ENCODE data around the gene SRGAP2.
"Not testable (repeated sequence)": the region's sequence is repeated elsewhere in the genome, so short reads cannot be mapped to it uniquely, and the experiment has no call there.

The SRGAP2 gene

GRCh38 chr1:206203364-206204158, at the start of gene SRGAP2:
TSS of gene SRGAP2 (plus strand) at chr1:206203541. CDS start at chr1:206205971, 2,430 bp downstream.
- not testable (repeated sequence) for DNase-seq

DNA sequence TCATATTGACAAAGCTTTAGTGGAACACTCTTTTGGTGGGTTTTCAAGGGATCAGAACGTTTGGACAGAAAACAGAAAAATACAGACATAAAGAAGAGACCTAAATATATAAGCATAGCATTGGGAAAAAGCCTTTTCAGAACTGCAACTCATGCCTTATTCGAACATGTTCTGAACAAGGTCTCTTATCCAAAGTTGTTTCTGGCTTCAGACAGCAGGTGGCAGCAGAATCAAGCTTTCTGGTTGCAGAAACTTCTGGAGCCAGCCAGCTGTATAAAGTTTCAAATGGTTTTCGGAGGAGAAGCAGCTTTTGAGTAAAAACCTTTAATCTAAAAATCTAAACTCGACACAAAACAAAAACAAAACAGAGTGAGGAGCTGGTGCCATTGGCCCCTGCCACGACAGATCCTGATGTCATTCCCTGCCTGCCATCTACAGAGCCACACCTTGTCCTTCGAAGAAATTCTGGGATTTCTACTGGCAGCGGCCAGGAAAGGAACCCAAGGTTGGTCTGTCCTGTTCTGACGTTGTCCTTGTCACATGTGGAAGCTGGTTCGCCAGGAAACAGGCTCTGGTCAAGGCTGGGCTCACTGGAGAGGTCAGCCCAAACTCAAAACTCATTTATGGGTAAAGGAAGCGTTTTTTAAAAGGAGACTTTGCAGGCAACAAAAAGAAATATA, 35.9 kb upstream of the SRGAP2 start:
- DNase-seq, result not testable (repeated sequence)

GRCh38 chr1:206169794-206170193, 33.5 kb upstream of the SRGAP2 start:
- DNase-seq, result not testable (repeated sequence)

- DNase-seq, result not testable (repeated sequence)
Measured at GRCh38 chr1:206173110-206173719, 30.1 kb upstream of the SRGAP2 start.

- DNase-seq, result not testable (repeated sequence)
Measured at GRCh38 chr1:206174182-206174868, 29.0 kb upstream of the SRGAP2 start.

DNA sequence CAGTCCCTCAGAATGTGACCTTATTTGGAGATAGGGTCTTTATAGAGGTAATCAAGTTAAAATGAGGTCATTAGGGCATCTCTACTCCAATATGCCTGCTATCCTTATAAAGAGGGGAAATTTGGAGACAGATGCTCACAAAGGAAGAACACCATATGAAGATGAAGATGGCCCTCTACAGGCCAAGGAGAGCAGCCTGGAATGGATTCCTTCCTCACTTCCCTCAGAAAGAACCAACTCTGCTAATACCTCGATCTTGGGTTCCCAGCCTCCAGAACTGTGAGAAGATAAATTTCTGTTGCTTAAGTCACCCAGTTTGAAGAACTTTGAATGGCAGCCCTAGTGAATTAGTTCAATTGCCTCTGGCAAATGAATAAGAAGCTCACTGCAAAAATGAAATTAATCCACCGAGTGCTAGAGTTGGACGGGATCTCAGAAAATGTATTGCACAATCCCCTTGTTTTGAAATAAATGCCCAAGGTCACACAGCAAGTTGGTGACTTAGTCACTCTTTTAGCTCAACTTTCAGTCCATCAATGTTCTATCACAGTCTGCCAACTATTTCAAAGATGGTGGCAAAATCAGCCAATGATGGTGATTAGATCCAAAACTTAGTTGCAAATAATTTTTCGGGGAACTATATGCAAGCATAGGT, 27.8 kb upstream of the SRGAP2 start:
- not testable (repeated sequence) for DNase-seq

DNA sequence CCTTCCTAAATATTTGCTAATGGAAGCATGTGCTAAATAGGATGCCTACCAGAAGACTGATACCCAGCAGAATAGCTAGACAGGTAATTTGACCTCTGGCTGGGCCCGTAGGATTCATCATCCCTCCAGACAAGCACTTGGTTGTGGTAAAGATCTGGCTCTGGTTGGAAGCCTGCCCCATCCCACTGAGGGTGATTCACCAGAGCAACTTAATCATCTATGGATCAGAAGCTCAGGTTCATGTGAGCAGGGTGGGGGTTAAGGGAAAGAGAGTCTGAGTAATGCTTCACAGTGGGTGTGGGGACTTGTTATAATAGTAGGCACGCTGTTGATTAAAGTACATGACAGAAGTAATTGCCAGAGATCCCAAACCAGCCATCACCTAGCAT, 27.2 kb upstream of the SRGAP2 start:
- not testable (repeated sequence) for DNase-seq

DNA sequence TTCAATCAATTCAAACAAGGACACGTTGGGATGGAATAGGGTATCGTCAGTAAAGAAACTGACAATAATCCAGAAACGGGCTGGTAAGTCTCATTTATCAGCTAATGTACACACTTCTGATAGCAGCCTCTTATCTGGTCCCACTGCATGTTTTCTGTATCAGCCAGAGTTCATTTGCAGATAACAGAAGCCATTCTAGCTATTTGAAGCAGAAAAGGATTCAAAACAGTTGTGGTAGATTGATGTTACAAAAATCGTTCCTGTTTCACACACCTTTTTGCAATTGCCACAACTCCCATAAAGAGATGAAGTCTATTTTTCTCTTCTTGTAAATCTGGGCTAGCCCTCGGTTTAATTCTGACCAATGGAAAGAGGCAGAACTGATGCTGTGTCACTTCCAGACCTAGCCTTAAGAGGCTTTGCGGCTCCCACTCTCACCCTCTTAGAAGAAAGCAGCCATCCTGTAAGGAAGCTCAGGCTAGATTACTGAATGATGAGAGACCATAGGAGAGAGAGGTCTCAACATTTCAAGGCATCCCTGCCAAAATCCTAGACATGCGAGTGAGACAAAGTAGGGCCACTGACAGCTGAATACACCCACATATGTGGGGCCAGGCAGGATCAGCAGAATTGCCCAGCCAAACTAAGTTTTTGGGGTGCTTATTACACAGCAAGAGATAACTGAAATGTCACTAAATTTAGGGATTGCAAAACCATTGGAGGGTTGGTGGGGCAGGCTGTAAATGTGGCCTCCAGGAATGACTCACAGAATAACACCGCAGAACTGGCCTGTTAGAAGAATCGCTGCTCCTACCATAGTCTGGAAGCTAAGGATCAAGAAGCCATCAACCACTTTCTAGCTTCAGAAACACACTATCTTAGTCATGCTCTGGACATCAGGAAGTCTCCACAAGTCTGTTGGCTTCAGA, 25.0 kb upstream of the SRGAP2 start:
- DNase-seq, result not testable (repeated sequence)

- DNase-seq, result not testable (repeated sequence)
Measured at GRCh38 chr1:206179666-206180065, 23.7 kb upstream of the SRGAP2 start.

GRCh38 chr1:206182368-206183317, 20.7 kb upstream of the SRGAP2 start:
- not testable (repeated sequence) for DNase-seq

GRCh38 chr1:206183788-206184187, 19.6 kb upstream of the SRGAP2 start:
- not testable (repeated sequence) for DNase-seq

DNA sequence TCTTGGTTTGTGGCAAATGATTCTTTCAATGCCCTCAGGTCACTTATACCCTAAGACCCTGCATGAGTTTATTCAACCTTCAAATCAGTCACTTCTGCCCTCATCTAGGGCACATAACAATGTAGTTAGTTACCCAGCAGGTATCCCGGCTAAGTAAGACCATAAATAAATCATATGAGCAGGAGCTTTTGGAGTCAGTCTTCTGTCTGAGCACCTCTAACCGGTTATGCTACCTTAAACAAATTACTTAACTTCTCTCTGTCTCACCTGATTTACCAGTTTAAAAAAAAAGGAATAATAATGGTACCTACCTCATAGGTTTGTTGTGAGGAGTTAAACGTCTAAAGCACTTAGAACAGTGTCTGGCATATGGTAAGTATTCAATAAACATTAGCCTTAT, 17.6 kb upstream of the SRGAP2 start:
- DNase-seq, result not testable (repeated sequence)

DNA sequence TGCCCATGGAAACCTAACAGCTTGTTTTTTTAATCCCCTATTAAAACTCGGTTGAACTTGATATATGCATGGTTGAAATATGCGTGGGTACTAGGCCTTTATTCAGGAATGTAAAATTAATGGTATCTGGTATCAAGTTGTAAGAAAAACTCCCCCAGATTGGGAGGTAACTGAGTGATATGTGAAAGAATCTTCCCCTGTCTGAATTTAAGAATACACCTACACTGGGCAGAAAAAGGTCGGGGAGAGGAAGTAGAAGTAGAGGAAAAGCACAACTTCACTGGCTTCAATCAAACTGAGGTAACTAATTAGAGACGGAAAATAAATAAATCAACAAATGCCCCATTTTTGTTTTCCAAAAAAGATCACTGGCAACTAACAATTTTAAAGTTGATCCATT, 16.5 kb upstream of the SRGAP2 start:
- DNase-seq, result not testable (repeated sequence)

DNA sequence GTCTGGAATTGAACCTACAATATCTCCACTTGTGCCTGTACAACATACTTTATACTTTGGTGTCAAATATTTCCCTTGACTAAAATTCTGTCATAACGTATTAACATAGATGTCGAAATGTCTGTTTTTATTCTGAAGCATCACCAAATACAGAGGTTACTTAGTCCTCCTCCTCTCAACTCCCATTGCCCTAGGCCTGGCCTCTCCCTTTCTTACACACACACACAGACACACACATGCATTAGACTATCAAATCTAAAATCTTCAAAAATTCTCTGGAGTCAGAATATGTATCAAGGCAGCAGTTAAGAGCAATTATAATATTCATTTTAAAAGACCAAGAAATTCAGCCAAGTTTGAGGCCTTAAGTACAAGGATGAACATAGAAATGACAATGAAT, 8.2 kb upstream of the SRGAP2 start:
- not testable (repeated sequence) for DNase-seq

DNA sequence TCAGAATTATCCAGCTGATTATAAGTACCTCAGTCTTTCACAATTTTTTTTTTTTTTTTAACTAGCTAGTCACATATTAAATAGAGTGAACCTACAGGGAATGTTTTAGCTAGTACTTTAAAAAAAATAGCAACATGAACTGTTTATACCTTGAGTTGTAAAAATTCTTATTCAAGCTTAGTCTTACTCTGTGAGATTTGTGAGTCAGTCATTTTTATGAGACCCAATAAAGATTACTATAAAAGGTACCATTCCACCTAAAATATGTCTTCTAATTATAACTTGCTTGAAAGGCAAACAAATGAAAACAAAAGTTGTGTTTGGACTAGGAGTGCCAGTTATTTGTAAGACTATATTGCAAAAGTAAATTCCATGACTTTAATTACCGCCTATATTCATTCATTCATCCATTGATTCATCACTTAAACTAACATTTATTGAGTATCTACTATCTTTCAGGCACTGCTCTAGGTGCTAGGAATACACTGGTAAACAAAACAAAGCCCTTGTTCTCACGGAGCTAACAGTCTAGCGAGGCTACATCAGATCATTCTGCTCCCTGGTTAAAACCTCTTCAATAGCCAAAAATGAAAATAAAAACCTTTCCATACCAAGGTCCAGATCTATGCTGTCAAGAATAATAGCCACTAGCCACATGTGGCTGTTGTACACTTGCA, 6.5 kb upstream of the SRGAP2 start:
- DNase-seq, result not testable (repeated sequence)

DNA sequence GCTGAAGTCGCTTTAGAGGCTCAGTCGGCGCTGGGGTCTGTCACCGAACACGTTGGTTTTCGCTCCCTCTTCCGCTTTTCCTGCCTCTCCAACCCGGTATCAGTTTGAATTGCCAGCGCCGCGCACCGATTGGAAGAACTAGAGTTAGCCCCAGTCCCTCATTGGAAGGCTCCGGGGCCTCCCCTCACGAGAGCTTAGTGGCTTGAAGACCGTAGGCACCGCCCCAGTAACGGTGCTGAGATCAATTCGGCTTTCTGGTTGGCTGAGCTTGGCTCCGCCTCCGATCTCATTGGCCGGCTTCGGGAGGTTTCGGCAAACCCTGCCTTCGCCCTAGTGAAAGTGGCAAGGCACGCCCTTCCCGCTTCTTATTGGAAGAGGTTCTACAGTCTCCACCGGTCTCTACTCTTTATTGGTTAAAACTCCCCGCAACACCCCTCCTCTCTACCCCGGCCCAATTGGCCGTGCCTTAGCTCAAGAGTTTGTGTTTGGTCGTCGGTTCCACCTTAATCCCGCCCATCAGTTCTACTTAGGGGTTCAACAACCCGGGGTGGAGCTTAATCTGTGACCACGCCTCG, 465 bp upstream of the SRGAP2 start, which contains the start of gene FAM72A:
FAM72A (minus strand) TSS at position 51 of the 575 bp plus-strand sequence. CDS start 814 bp downstream, outside the sequence.
- peak; percentile 100 for DNase-seq

DNA sequence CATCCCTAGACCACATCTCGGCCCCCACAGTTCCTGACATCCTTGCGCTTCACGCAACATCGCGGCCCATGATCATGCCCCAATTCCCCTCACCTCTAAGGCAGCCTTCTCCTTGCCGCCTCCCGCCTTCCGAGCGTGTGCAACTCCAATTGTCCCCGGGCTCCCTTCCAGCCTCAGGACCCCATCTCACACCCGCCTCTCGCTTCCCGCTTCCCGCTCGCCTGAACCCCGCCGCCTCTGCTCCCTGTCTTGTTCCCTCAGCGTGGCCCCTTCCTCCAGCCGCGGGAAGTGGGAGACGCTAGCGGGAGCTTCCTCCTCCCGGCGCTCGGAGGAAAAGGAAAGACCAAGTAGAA, 794 bp downstream of the SRGAP2 start:
- not testable (repeated sequence) for DNase-seq

DNA sequence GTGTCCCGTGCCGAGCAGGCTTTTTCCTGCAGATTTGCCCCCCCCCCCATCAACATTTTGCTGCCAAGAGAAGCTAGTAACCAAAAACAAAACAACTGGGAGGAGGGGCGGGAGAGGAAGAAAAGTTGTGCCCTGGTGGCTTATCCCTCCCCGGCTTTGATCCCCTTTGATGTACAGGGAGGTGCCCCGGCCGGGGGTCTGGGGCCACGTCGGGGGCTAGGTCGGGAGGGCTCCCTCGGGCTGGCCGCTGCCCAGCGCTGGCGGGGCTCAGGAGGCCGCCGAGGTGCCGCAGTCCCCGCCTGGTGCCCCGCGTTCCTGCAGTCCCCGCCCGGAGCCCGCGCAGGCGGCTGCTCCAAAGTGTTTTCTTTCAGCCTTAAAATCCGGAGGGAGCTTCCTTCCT, 1.5 kb downstream of the SRGAP2 start:
- DNase-seq, result not testable (repeated sequence)

DNA sequence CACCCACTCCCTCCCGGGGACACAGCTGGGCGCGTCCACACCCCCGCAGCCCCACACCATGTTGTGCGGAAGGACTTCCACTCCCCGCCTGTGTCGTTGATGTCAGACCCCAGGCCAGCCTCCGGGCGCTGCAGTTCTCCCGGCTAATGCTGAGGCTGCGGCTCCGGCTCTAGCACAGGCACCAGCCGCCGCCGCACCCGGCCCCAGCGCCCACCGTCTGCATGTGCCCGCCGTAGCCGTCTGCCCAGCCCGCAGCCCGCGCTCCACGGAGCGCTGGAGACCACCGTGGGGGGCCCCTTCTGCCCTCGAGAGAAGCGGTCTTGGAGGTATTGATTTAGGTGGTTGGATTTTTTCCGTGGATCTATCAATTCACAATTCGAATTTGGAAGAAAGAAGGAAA, 2.2 kb downstream of the SRGAP2 start:
- not testable (repeated sequence) for DNase-seq
